Astrocyte (in vitro differentiated cells and primary cell): ENCODE data around the gene GPX4. TPM values are rescaled to one million over a fixed set of nuclear protein-coding genes. Genes with fewer than 3 reads are reported as not detected.
A peak's percentile ranks its signal among the peaks of the same experiment; 100 is the strongest.

Experiments
- DNase-seq: peaks from one replicate; pipeline ENCODE4 v3.0.0-alpha.2; 2010; ENCODE audit warnings: low read depth
- FAIRE-seq: peaks from 2 replicates; lab custom pipeline; 2011; peaks lifted over from hg19 to GRCh38; lab: Jason Lieb, UNC
- H2AFZ ChIP-seq: 2 replicates; pipeline ENCODE4 v1.6.0; 2012; ENCODE audit warnings: low read depth, low read length, inconsistent platforms
- H3K27ac ChIP-seq: 2 replicates; pipeline ENCODE4 v1.5.1; 2011; ENCODE audit warnings: low read depth, low read length, inconsistent platforms
- H3K27me3 ChIP-seq: 2 replicates; pipeline ENCODE4 v1.6.0; 2011; ENCODE audit warnings: low read length, inconsistent platforms; ENCODE audit not compliant: insufficient read depth
- H3K36me3 ChIP-seq: 2 replicates; pipeline ENCODE4 v1.5.1; 2011; ENCODE audit warnings: low read length, inconsistent platforms; ENCODE audit not compliant: insufficient read depth
- H3K4me1 ChIP-seq: 2 replicates; pipeline ENCODE4 v1.5.1; 2011; ENCODE audit warnings: low read length, inconsistent platforms; ENCODE audit not compliant: insufficient read depth
- H3K4me2 ChIP-seq: 2 replicates; pipeline ENCODE4 v1.6.0; 2012; ENCODE audit warnings: low read length, inconsistent platforms
- H3K4me3 ChIP-seq: 2 replicates; pipeline ENCODE4 v1.5.1; 2011; ENCODE audit warnings: low read depth, mild to moderate bottlenecking, low read length, inconsistent platforms; ENCODE audit not compliant: insufficient read depth
- H3K79me2 ChIP-seq: 2 replicates; pipeline ENCODE4 v1.6.0; 2012; ENCODE audit warnings: mild to moderate bottlenecking, low read length, inconsistent platforms; ENCODE audit not compliant: insufficient read depth
- H3K9ac ChIP-seq: 2 replicates; pipeline ENCODE4 v1.6.0; 2012; ENCODE audit warnings: mild to moderate bottlenecking, low read length, inconsistent platforms
- H3K9me3 ChIP-seq: 2 replicates; pipeline ENCODE4 v1.5.1; 2012; ENCODE audit warnings: low read depth, mild to moderate bottlenecking, low read length, inconsistent platforms; ENCODE audit not compliant: insufficient read depth
- H4K20me1 ChIP-seq: 2 replicates; pipeline ENCODE4 v1.6.0; 2012; ENCODE audit warnings: low read length, inconsistent platforms; ENCODE audit not compliant: insufficient read depth
- H3K27ac Mint-ChIP-seq: one replicate; pipeline ENCODE4 v1.8.0; 2021; ENCODE audit warnings: mild to moderate bottlenecking, mixed read lengths; ENCODE audit not compliant: unreplicated experiment
- H3K27me3 Mint-ChIP-seq: one replicate; pipeline ENCODE4 v1.8.0; 2021; ENCODE audit warnings: low read depth, mixed read lengths; ENCODE audit not compliant: unreplicated experiment
- H3K36me3 Mint-ChIP-seq: one replicate; pipeline ENCODE4 v1.8.0; 2021; ENCODE audit warnings: low read depth, mixed read lengths; ENCODE audit not compliant: unreplicated experiment
- H3K4me1 Mint-ChIP-seq: one replicate; pipeline ENCODE4 v1.8.0; 2021; ENCODE audit warnings: low read depth, mixed read lengths; ENCODE audit not compliant: unreplicated experiment
- H3K4me3 Mint-ChIP-seq: one replicate; pipeline ENCODE4 v1.8.0; 2021; ENCODE audit warnings: mild to moderate bottlenecking, moderate library complexity, mixed read lengths; ENCODE audit not compliant: unreplicated experiment
- H3K9me3 Mint-ChIP-seq: one replicate; pipeline ENCODE4 v1.8.0; 2021; ENCODE audit warnings: mild to moderate bottlenecking, mixed read lengths; ENCODE audit not compliant: unreplicated experiment
- EZH2 ChIP-seq: IDR thresholded peaks from 2 replicates; pipeline ENCODE4 v1.6.1; 2012; ENCODE audit warnings: mild to moderate bottlenecking, low read length, inconsistent platforms; ENCODE audit not compliant: insufficient read depth
- total RNA-seq: library from RNA; stranded (reverse); gene quantifications from 2 replicates; pipeline ENCODE4 v1.2.1, GENCODE V29; 2021
- TF ChIP-seq, protein P1 (sequence below): IDR thresholded peaks from 2 replicates; pipeline ENCODE4 v1.5.1; 2011; ENCODE audit warnings: low read depth, mild to moderate bottlenecking, inconsistent platforms, low read length, moderate library complexity; ENCODE audit not compliant: insufficient read depth

GPX4 gene
- total RNA-seq, 1 donor from 2014 or later, result 325 TPM

DNA sequence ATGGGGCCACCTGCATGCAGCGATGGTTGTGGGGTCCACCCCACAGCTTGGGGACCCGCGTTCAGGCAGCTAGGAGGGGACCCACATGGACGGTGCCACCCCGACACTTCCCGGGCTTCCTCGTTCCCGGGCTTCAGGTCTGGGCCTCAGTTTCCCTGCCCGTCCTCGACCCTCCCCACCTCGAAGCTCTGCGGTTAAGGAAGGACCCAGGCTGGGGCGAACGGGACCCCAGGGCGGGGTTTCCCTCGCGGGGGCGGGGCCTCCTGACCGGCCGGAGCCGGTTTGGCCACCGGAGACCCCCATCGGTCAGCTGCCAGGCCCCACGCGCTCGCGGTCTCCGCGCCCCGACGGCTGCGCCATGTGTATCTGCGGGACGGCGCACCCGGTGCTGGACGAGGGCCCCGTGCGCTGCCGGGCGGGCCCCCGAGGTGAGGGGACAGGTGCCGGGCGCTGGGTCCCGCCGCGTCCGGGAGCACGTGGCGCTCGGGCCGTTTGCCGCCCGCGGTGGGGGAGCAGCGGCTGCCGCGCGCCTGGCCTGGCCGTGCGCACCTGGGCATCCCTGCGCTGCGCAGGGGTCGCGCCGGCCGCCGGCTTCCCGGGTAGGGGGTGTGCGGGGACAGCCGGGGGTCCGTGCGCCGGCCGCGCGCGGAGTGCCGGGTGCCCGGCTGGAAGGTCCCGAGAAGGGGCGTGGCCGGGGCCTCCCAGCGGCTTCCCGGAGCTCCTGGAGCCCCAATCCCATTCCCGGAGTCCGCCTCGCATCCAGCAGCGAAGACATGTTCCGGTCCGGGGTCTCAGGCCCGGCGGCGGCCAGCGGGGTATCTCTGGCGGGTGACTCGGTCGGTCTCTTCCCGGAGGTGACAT lies 32.6 kb upstream of the GPX4 start:
- H3K36me3 Mint-ChIP-seq, result peaks cover 2% of the 10 kb centered on the region
- Histone ChIP-seq H3K79me2 (no peaks in the 10 kb centered on the region), H3K4me3 (no peak overlapping the region), H3K27me3 (peaks cover 35% of the 10 kb centered on the region), H2AFZ (no peak overlapping the region), H3K4me2 (peak overlapping the region; percentile 44), H4K20me1 (no peaks in the 10 kb centered on the region), H3K36me3 (no peaks in the 10 kb centered on the region), H3K9me3 (no peaks in the 10 kb centered on the region), H3K4me1 (peaks cover 3% of the 10 kb centered on the region), H3K9ac (no peak overlapping the region), H3K27ac (no peak overlapping the region)
- no peaks in the 10 kb centered on the region for H3K4me1 Mint-ChIP-seq
- no peak overlapping the region for H3K4me3 Mint-ChIP-seq
- peak; percentile 93 for TF ChIP-seq EZH2
- TF ChIP-seq, protein P1, sequence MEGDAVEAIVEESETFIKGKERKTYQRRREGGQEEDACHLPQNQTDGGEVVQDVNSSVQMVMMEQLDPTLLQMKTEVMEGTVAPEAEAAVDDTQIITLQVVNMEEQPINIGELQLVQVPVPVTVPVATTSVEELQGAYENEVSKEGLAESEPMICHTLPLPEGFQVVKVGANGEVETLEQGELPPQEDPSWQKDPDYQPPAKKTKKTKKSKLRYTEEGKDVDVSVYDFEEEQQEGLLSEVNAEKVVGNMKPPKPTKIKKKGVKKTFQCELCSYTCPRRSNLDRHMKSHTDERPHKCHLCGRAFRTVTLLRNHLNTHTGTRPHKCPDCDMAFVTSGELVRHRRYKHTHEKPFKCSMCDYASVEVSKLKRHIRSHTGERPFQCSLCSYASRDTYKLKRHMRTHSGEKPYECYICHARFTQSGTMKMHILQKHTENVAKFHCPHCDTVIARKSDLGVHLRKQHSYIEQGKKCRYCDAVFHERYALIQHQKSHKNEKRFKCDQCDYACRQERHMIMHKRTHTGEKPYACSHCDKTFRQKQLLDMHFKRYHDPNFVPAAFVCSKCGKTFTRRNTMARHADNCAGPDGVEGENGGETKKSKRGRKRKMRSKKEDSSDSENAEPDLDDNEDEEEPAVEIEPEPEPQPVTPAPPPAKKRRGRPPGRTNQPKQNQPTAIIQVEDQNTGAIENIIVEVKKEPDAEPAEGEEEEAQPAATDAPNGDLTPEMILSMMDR, result no peak
- H3K27me3 Mint-ChIP-seq, result peaks cover 35% of the 10 kb centered on the region
- DNase-seq (no peak), FAIRE-seq (no peak)
- H3K9me3 Mint-ChIP-seq, result no peaks in the 10 kb centered on the region
- H3K27ac Mint-ChIP-seq, result no peak overlapping the region

DNA sequence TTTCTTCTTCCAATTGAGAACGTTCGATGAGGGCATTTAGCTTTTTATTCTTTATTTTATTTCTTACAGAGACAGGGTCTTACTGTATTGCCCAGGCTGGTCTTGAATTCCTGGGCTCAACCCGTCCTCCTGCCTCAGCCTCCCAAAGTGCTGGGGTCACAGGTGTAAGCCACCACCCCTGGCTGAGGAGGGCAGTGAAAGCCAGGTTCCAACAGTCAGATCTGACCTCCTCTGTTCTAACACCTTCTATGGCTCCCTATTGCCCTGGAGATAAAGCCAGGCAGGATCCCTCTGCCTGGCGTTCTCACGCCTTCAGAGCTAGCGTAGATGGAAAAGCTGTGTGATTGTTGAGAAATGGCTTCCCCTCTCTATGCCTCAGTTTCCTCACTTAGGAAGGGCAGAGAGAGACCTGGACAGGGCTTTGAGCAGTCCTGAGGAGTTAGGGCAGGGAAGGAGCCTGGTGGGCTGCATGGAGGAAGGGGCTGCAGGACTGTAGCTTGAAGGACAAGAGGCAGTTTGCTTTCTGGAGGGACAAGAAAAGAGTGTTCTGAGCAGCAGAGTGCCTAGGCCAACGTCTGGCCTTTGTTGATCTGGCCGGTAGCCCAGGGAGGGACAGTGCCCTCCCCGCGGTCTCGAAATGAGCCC lies 31.3 kb upstream of the GPX4 start:
- H3K27me3 Mint-ChIP-seq, result peaks cover 35% of the 10 kb centered on the region
- DNase-seq (no peak), FAIRE-seq (no peak)
- Histone ChIP-seq H3K4me1 (no peaks in the 10 kb centered on the region), H3K27ac (no peak overlapping the region), H3K27me3 (peaks cover 31% of the 10 kb centered on the region), H3K9ac (no peak overlapping the region), H3K4me2 (no peak overlapping the region), H4K20me1 (no peaks in the 10 kb centered on the region), H3K79me2 (no peaks in the 10 kb centered on the region), H3K9me3 (no peaks in the 10 kb centered on the region), H2AFZ (no peak overlapping the region), H3K4me3 (no peak overlapping the region), H3K36me3 (no peaks in the 10 kb centered on the region)
- H3K9me3 Mint-ChIP-seq, result no peaks in the 10 kb centered on the region
- H3K36me3 Mint-ChIP-seq, result peaks cover 2% of the 10 kb centered on the region
- no peak overlapping the region for H3K27ac Mint-ChIP-seq
- no peaks in the 10 kb centered on the region for H3K4me1 Mint-ChIP-seq
- no peak for TF ChIP-seq EZH2
- TF ChIP-seq, protein P1, result no peak
- no peak overlapping the region for H3K4me3 Mint-ChIP-seq
